NCI-H69 (cell line): ENCODE results near the gene NR2E1.

Experiments
- DNase-seq: peaks from one replicate; lab custom pipeline; 2025; lab: John Stamatoyannopoulos, UW

NR2E1 gene

DNA sequence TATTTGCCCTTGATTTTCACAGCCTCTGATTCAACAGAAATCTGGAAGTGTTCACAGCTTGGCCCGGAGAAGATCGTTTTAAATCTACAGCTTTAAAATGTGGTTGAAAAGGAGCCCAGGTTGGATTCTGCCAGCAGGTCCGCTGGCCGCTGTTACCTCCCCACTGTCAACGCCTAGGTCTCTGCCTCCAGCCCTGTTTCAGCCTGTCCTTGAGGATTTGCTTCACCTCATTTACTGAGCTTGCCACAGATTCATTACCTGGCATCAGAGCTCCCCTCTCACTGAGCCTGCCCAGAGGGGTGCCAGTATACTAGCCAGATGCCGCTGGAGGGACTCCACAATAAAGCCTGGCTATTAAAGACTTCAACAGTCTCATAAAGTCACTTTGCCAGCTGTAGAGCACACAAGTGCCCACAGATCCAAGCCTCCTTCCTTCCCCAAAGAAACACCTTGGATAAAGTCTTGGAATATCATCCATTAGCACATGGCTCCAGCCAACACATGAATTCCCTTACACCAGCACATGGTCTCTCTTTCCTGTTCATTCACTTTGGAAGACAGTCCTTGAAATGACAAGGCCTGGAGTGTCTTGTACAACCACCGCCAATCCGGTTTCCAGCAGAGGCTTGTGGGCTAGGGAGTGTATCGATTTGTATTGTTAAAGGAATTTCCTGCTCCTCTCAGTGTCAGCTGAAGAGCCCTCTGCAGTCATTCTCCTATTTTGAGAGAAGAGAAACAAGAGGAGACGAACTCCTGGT is 9.5 kb upstream of the NR2E1 start:
- DNase-seq = peak; percentile 94

DNA sequence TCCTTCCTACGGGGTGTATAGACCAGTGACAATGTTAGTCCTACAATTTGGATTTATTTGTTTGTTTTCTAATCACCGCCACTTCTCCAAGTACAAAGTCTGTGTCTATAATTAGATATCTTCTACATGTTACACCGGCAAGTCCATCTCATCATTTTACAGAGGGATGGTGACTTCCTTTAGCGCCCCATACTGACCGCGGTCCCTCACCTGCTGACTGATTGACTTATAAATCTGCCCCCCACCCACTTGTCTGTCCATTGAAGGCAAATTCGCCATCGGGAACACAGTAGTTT is 8.9 kb upstream of the NR2E1 start:
- DNase-seq = peak; percentile 68

DNA sequence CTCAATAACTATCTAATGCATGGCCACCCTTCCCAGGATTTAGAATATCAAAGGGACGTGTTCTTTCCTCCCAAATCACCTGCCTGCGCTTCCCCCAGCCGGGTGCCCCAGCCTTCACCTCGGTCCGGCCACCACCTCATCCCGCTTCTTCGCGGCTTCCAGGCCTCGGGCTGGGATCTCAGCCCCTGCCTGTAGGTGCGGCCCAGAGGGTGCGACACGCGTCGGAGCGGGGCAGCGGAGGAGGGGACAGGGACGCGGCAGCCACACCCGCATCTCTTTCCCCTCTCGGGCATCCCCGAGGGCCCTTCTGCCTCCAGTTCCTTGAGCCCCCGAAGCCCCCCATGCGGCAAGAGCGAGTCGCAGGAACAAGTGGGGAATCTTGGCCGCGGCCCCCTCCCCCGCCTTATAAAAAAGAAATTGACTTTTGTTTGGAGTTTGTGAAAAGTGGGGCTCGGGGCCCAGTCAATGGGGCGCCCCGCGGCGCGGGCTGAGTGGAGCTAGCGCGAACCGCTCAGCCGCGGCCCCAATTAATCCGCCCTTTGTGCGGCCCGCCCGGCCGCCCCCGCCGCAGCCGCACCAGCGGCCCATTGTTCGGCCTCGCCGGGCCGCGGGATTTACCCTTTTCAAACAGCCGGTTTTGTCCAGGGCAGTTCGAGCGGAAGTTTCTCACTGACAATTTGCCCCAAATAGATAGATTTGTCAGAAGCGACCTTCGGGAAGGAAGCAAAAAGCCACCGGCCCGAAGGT is 8.4 kb upstream of the NR2E1 start:
- DNase-seq = peak; percentile 68

- peak; percentile 89 for DNase-seq
These were observed 7.8 kb upstream of the NR2E1 start for GRCh38 chr6:108157981-108158525.

- peak; percentile 96 for DNase-seq
These were observed 5.8 kb upstream of the NR2E1 start for GRCh38 chr6:108159981-108160380.

DNA sequence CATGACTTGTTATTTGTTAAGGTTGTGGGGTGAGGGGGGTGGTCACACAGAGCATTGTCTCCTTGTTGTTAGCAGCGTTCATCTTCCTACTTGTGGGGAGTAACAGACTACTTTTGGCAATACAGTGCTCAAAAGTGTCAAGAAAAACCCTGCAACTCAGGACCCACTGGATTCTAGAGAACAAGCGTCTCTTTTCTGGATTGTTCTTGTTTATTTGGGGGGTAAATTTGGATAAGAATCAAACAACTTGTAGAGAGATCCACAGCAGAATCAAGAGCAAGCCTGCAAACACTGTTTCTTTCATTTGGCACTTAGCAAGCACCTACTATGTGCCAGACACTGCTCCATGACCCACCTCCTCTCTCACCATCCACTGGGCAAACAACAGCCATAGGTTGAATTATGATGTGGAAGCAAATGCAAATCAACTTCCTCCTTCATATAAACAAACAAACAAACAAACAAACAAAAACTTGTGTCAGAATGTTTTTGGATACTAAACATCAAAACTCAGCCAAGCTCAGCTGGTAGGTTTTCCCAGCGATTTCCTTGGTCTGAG is 4.0 kb upstream of the NR2E1 start:
- DNase-seq = no peak

DNA sequence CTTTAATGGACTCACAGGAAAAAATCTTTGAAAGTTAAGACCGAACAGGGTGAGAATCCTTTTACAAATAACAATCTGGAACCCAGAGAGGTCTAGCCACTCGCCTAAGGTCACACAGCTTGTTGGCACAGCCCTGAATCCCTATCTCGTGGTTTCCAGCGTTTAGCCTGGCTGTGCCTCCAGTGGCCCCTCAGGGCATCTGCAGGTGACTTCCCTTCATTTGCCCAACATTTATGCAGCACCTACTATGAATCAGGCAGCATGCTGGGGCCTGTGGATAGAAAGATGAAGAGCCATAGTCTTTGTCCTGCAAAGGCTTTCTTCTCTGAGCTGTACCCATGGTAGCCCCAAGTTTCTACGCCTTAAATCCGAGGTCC is 2.6 kb upstream of the NR2E1 start:
- DNase-seq = peak; percentile 73

- peak; percentile 77 for DNase-seq
These were observed 1.9 kb upstream of the NR2E1 start for GRCh38 chr6:108163644-108164542.

GRCh38 chr6:108164543-108164814 is 1.3 kb upstream of the NR2E1 start:
- DNase-seq = no peak

DNA sequence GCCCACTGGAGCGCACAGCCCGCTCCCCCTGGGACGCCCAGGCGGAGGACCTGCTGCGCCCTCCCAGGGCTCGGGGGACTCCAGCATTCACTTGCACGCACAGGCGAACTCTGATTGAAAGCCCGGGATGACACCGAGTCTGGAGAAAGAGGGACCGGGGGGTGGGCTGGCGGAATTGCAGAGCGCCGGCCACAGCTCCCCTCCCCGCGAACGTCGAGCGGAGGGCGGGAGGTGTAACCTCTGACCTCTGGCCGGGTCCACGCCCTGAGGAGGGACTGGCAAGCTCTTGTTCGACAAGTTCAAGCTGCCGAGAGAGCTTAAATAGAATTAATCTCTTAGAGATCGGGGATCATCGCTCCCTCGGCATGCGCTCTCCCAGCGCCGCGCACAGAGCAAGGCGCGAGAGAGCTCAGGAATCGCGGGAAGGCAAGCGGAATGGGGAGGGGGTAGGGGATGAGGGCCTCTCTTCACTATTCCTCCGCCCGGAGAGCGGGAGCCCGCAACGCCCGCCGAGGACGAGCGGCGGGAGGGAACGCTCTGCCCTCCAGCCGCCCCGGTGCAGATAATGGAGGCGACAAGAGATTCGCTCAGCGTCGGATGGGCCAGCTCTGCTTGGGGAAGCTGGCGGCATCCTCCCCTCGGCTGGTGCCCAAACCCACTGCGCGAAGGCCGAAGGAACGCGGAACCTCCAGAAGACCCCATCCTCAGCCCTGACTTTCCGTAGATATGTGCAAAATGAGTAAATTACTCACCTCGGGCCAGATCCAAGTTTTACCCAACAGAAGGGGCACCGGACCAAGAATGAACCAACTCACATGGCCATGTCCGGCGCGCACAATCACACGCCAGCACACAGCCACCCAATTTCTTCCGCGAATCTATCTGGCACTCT is 761 bp upstream of the NR2E1 start:
- DNase-seq = no peak

DNA sequence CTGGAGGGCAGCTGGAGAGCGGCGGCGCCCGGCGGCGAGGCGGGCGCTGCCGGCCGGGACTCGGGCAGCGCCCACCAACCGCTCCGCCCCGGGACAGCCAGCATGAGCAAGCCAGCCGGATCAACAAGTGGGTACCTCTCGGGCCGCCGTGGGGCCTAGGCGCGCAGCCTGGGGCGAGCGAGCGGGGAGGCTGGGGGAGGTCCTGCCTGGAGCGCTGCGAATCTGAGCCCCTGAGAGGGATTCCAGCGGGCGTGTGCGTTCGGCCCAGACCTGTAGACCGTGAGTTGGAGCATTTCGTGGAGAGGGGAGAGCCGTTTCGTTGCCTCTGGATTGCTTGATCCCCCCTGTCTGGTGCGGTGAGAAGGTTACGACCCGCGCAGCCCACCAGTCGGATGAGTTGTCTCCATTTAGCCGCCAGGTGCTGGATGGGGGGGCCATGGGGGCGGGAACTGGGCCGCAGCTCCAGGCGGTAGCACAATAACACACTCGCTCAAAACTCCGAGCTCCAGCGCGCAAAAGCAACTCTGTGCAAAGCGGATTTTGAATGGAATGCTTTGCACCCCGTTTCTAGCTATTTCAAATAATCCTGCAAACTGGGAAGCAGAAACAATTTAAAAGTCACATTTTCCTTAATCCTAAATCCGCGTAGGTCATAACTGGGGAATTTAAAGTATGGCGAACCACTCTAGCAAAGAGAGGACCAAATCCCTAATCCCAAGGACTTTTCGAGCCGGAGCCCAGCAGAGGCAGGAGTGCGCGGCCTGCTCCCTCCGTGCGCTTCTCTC is 1.0 kb downstream of the NR2E1 start:
- no peak for DNase-seq

DNA sequence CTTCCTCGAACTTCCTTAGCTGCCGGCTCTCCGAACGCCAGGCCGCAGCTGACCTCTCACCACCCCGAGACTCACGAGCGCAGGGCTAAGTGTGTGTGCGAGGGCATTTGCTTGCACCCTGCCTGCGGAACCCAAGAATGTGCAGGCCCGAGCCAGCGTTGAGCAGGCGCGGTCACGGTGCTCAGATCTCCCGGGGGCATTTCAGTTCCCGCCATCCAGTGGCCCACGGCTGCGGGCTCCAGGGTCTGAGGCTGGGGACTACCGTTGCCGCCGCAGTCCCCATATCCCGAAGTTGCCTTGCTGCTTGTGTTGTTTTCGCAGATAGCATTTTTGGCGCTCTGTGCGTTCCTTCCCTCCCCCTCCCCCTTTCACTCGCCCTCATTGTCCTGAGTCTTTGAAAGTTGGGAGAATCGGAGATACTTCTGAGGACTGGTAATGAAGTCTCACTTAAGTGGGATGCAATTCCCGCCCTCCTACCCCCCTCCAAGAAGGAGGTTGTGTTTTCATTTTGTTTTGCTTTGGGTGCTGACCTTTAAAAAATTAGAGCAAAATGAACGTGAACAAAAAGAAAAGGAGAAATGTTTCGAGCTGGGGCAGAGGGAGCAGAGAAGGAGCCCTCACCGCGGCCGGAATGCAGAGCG is 1.7 kb downstream of the NR2E1 start:
- DNase-seq = no peak

GRCh38 chr6:108168090-108168463 is 2.3 kb downstream of the NR2E1 start:
- DNase-seq = no peak

GRCh38 chr6:108168501-108169463 is 3.0 kb downstream of the NR2E1 start:
- peak; percentile 98 for DNase-seq

DNA sequence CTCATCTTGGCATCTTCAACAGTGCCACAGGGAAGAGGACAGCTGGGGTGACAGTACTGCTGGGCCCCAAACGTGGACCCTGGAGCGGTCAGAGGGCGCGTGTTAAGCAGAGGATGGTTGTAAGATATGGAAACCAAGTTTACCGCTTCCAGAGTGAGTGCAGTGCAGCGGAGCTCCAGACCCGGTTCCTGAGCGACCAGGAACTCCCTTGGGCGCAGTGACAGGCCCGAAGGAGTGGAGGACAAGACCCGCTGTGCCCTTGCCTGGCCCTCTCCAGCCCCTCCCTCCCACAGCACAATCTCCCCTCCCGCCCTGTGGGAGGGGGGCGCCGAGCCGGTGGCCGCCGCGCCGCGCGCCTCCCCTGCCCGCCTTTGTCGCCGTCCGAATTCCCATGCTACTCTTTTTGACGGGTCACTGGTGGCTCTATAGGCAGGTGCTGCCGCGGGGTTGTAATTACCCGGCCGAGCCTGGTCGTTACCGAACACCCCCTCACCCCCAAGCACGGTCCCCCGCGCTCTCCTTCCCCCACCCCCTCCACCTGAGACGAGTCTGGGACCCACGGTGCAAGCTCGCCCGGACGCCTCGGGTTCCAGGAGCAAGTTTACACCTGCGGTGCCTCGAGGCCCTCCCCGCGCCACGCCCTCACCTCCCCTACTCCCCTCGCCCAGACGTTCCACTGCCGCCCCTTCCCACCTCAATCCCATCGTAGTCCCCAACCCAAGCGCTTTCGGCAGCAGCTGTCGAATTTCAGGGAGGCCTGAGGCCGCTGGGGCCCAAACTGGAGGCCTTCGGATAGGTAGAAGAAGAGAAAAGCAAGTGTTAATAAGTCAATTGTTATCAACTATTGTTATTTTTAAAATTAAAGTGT is 3.9 kb downstream of the NR2E1 start:
- DNase-seq = peak; percentile 57

DNA sequence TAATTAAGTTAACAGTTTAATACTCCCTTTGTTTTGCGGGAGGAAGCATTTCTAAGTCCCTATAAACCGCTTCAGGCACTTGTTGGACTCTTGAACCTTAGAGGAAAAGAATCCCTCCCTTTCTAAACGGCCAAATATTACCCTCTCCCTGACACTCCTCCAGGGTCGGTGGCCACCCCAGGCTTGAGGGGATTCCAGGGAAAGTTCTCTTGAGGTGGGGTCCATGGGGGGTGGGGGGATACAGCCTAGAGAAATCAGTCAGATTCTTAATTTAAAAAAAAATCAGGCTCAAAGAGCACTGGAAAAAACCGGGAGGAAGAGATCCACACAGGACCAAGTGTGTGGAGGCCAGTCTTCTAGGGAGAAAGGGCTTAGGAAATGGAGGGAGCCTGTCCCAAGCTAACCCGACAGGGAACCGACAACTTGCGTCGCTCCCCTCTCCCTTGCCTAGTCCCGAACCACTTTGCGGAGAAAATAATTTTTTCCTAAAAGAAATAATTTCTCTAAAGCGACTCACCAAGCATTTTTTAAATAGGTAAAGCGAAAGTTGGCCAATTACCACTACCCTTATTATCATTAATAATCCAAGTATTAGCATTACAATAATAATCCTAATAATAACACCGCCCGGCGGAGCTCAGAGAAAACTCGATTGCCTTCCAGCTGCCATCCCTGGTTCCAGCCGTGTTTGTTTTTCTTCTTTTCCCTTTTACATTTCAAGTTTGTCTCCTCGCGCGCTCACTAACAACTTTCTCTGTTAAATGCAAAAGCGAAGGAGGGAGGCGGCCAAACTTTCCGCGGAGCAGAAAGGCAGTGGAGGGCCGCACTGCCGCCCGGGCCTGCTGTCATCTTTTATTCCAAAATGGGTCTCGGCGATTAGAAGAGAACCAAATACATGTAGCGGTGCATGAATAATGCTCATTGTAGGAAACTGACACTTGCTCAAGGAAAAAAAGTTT is 4.8 kb downstream of the NR2E1 start:
- no peak for DNase-seq
